GM12801 (cell line): ENCODE data around the gene SLC1A5.

Experiments
- CTCF ChIP-seq: IDR thresholded peaks from one replicate; pipeline ENCODE4 v1.5.1; 2011; ENCODE audit warnings: control low read depth; ENCODE audit not compliant: insufficient read length; ENCODE audit errors: extremely low read depth

SLC1A5 gene

DNA sequence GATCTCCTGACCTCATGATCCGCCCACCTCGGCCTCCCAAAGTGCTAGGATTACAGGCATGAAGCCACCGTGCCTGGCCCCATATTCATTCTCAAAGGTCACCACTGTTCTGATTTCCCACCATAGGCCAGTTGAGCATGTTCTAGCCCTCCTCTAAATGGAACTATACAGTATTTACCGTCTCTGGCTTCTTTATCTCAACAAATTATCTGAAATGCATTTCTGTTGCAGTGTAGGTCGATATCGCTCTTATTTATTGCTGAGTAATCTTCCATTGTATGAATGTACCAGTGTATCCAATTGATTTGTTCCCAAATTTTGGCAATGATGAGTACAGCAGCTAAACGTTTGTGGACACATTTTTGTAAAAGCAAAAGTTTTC is 15.4 kb downstream of the SLC1A5 start:
- TF ChIP-seq CTCF = no peak

DNA sequence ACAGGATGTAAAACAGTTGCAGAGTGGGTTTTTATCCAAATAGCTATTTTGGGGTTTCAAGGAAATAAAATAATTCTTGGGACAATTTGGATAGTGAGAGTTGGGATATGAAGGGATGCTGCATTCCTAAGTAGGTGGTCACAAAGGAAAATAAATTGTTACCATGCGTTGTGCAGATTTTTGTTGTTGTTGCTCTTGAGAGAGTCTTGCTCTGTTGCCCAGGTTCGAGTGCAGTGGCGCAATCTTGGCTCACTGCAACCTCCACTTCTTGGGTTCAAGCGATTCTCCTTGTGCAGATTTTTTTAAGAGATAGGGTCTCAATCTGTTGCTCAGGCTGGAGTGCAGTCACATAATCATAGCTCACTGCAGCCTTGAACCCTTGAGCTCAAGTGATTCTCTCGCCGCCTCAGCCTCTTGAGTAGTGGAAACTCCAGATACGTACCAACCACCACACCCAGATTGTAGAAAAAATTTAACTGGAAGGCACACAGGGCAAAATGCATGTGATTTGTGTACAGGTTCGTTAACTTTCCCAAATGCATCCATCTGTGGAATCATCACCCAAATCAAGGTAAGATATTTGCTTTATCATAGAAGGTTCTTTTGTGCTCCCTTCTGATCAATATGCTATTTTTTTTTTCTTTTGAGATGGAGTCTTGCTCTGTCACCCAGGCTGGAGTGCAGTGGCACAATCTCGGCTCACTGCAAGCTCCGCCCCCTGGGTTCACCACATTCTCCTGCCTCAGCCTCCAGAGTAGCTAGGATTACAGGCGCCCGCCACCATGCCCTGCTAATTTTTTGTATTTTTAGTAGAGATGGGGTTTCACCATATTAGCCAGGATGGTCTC is 16.0 kb downstream of the SLC1A5 start:
- TF ChIP-seq CTCF = no peak

DNA sequence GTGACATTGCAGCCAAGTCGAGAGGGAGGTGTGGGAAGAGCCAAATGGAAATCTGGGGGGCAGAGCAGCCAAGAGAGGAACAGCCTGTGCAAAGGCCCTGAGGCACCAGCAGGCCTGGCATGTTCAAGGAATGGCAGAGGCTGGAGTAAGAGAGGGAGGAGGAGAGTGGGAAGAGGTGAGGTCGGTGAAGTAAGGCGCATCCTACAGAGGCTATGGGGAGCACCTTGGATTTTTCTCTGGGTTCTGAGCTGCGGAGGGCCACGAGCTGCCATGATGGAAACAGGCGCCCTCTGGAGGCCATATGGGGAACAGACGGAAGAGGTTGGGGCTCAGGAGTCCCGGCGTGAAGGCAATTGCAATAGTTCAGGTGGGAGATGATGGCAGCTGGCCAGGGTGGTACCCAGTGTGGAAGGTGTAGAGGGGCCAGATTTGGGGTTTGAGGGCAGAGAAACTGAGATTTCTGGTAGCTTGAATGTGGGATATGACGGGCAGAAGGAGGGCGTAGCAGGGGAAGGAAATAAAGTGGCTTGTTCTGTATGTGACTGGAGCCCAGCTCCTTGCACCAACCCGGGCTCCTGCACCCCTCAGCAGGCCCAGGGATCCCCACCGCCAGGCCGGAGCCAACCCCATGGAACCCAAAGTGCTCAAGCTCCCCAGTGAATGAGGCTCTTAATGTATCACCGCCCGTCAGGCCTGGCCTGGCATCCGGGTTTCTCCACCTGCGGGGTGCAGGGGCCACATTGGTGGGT is 21.7 kb downstream of the SLC1A5 start:
- TF ChIP-seq CTCF = peak; percentile 30

- TF ChIP-seq CTCF = no peak
These were observed 23.5 kb downstream of the SLC1A5 start for GRCh38 chr19:46764817-46765291.

- no peak for TF ChIP-seq CTCF
These were observed 26.0 kb downstream of the SLC1A5 start for GRCh38 chr19:46762245-46762890.

- no peak for TF ChIP-seq CTCF
These were observed 27.0 kb downstream of the SLC1A5 start for GRCh38 chr19:46761418-46761831.

- TF ChIP-seq CTCF = no peak
These were observed 28.0 kb downstream of the SLC1A5 start for GRCh38 chr19:46760363-46760762.
